HepG2 (cell line): ENCODE measurements around the gene ASIC3. TPM values are rescaled to one million over a fixed set of nuclear protein-coding genes. Genes with fewer than 3 reads are reported as not detected.

ENCODE experiments used
- AHR ChIP-seq: IDR thresholded peaks from 2 replicates; pipeline ENCODE4 v1.6.1; 2018; ENCODE audit warnings: missing genetic modification reagents, missing compliant biosample characterization
- HCFC1 ChIP-seq: fragments of 150-350 bp; IDR thresholded peaks from 2 replicates; pipeline ENCODE4 v1.6.1; 2014; ENCODE audit warnings: low read depth, low read length
- KMT2A ChIP-seq: sonication (generic); formaldehyde crosslinking; IDR thresholded peaks from 2 replicates; pipeline ENCODE4 v1.4.0; 2020; ENCODE audit warnings: missing genetic modification reagents
- NPAS2 ChIP-seq: sonication (generic); formaldehyde crosslinking; IDR thresholded peaks from 2 replicates; pipeline ENCODE4 v1.8.0; 2022; ENCODE audit warnings: mild to moderate bottlenecking, missing genetic modification reagents, borderline replicate concordance
- PITX1 ChIP-seq: sonication (generic); formaldehyde crosslinking; IDR thresholded peaks from 2 replicates; pipeline ENCODE4 v1.5.1; 2020; ENCODE audit warnings: mild to moderate bottlenecking, missing genetic modification reagents
- PPARG ChIP-seq: conservative IDR thresholded peaks from 2 replicates; pipeline ENCODE4 v1.6.1; 2016; ENCODE audit warnings: missing biosample characterization, missing genetic modification reagents
- RXRA ChIP-seq: sonication (generic); formaldehyde crosslinking; IDR thresholded peaks from 2 replicates; pipeline ENCODE4 v1.5.1; 2020; ENCODE audit warnings: missing genetic modification reagents
- TAF15 ChIP-seq: fragments of 200-400 bp; formaldehyde crosslinking; IDR thresholded peaks from one replicate; pipeline ENCODE4 v1.6.1; 2018; ENCODE audit warnings: mild to moderate bottlenecking, low read depth, low read length; ENCODE audit not compliant: poor library complexity, severe bottlenecking
- YEATS4 ChIP-seq: sonication (generic); formaldehyde crosslinking; IDR thresholded peaks from 2 replicates; pipeline ENCODE4 v1.4.0; 2020; ENCODE audit warnings: missing genetic modification reagents, borderline replicate concordance
- ZIK1 ChIP-seq: sonication (generic); formaldehyde crosslinking; IDR thresholded peaks from 2 replicates; pipeline ENCODE4 v1.5.0; 2020; ENCODE audit warnings: mild to moderate bottlenecking, low read depth, missing genetic modification reagents, borderline replicate concordance
- polyA plus RNA-seq, 8 experiments: library from polyadenylated mRNA; depleted of rRNA in 3 of 8; stranded (reverse) in 7 of 8; unstranded in 1 of 8; fragments of >200 nt; fragmentation: Illumina TruSeq in 4 of 8; extraction: Trizol in 4 of 8; gene quantifications; 2 replicates each; pipeline versions ENCODE4 v1.2.1 to v1.2.3, GENCODE V29; 2011 to 2016; ENCODE audit warnings: low read depth in 4 of 8, missing spikeins in 1 of 8, mixed read lengths in 1 of 8; ENCODE audit not compliant: insufficient read depth in 1 of 8
- total RNA-seq, 5 experiments: library from RNA; depleted of rRNA; stranded (reverse); fragments of >200 nt; fragmentation: Illumina TruSeq; extraction: Trizol; gene quantifications; 2 replicates each; pipeline ENCODE4 v1.2.3, GENCODE V29; 2016; ENCODE audit warnings: low read depth in 1 of 5
- TF ChIP-seq, protein P1 (sequence below): sonication (generic); formaldehyde crosslinking; IDR thresholded peaks from 2 replicates; pipeline ENCODE4 v1.5.0; 2020; ENCODE audit warnings: mild to moderate bottlenecking, missing genetic modification reagents
- TF ChIP-seq, protein P2 (sequence below): sonication (generic); formaldehyde crosslinking; IDR thresholded peaks from 2 replicates; pipeline ENCODE4 v1.4.0; 2020; ENCODE audit warnings: mild to moderate bottlenecking, missing genetic modification reagents
- TF ChIP-seq, protein P3 (sequence below): sonication (generic); formaldehyde crosslinking; IDR thresholded peaks from 2 replicates; pipeline ENCODE4 v1.4.0; 2020; ENCODE audit warnings: mild to moderate bottlenecking, low read depth, missing genetic modification reagents
- TF ChIP-seq, protein P4 (sequence below): sonication (generic); formaldehyde crosslinking; IDR thresholded peaks from 2 replicates; pipeline ENCODE4 v1.9.0; 2021; ENCODE audit warnings: missing genetic modification reagents, mild to moderate bottlenecking, borderline replicate concordance
- TF ChIP-seq, protein P5 (sequence below): sonication (generic); formaldehyde crosslinking; IDR thresholded peaks from 2 replicates; pipeline ENCODE4 v1.4.0; 2020; ENCODE audit warnings: missing genetic modification reagents
- TF ChIP-seq, protein P6 (sequence below): sonication (generic); formaldehyde crosslinking; IDR thresholded peaks from 2 replicates; pipeline ENCODE4 v1.4.0; 2020; ENCODE audit warnings: missing genetic modification reagents, borderline replicate concordance
- TF ChIP-seq, protein P7 (sequence below): IDR thresholded peaks from 2 replicates; pipeline ENCODE4 v1.6.1; 2016; ENCODE audit warnings: missing compliant biosample characterization, missing genetic modification reagents, borderline replicate concordance

The ASIC3 gene
- total and polyA plus RNA-seq, 2 of the 13 experiments (the other 11 are each of a cell fraction or from before 2014, with no cell fraction given): 0.51 TPM; not detected in 1

DNA sequence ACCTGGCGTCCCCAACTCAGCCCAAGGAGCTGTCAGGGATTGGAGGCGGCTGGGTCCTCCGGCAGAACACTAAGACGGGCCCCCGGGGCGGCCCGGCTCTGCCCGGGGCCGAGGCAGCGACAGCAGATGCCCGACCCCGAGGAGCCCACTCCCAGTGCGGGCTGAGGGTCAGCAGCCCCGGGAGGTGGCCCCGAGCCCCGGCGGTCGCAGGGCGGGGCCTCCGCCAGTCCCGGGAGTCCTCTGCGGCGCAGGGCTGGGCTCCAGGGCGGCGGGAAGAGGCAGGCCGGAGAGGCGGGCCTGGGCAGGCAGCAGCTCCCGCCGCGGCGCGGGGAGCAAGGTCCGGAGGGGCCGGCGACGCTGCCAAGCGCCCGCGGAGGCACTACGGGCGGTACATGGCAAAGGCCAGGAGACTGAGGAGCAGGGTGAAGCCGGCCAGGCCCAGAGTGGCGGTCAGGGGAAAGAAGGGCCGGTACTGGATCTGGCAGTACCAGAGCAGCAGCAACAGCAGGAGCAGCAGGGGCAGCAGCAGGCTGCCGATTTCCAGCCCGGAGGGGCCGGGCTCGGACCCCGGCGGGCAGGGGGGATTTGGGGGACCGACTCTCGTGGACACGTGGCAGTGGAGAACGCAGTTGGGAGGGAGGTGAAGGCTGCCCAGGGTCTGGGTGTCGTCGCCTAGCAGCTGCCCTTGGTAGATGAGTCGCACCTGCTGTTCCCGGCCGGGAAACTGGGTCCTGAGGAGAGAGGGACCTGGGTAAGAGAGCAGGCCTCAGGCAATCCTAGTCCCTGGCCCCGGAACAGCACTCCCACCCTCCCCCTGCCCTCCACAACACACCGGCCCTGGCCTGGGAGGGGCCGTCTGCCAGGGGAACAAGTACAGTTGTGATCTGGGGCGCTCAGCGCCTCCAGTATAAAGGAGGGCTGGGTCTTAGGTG, 33.1 kb downstream of the ASIC3 start (continued):
- TF ChIP-seq PITX1 (no peak), RXRA (no peak), ZIK1 (CRISPR knock-in tag) (no peak), KMT2A (no peak), HCFC1 (no peak), TAF15 (no peak), YEATS4 (0 out of 2 replicates have a peak, but pooled peaks have one; percentile 19), AHR (CRISPR knock-in tag) (no peak), PPARG (CRISPR knock-in tag) (0 out of 2 replicates have a peak, but pooled peaks have one; percentile 11), NPAS2 (no peak)
- TF ChIP-seq, protein P1, sequence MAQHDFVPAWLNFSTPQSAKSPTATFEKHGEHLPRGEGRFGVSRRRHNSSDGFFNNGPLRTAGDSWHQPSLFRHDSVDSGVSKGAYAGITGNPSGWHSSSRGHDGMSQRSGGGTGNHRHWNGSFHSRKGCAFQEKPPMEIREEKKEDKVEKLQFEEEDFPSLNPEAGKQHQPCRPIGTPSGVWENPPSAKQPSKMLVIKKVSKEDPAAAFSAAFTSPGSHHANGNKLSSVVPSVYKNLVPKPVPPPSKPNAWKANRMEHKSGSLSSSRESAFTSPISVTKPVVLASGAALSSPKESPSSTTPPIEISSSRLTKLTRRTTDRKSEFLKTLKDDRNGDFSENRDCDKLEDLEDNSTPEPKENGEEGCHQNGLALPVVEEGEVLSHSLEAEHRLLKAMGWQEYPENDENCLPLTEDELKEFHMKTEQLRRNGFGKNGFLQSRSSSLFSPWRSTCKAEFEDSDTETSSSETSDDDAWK: no peak
- TF ChIP-seq, protein P2, sequence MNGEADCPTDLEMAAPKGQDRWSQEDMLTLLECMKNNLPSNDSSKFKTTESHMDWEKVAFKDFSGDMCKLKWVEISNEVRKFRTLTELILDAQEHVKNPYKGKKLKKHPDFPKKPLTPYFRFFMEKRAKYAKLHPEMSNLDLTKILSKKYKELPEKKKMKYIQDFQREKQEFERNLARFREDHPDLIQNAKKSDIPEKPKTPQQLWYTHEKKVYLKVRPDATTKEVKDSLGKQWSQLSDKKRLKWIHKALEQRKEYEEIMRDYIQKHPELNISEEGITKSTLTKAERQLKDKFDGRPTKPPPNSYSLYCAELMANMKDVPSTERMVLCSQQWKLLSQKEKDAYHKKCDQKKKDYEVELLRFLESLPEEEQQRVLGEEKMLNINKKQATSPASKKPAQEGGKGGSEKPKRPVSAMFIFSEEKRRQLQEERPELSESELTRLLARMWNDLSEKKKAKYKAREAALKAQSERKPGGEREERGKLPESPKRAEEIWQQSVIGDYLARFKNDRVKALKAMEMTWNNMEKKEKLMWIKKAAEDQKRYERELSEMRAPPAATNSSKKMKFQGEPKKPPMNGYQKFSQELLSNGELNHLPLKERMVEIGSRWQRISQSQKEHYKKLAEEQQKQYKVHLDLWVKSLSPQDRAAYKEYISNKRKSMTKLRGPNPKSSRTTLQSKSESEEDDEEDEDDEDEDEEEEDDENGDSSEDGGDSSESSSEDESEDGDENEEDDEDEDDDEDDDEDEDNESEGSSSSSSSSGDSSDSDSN (CRISPR knock-in tag): peak; percentile 56; the same call in 1 of the 2 replicates
- TF ChIP-seq, protein P3, sequence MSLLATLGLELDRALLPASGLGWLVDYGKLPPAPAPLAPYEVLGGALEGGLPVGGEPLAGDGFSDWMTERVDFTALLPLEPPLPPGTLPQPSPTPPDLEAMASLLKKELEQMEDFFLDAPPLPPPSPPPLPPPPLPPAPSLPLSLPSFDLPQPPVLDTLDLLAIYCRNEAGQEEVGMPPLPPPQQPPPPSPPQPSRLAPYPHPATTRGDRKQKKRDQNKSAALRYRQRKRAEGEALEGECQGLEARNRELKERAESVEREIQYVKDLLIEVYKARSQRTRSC: no peak
- TF ChIP-seq, protein P4, sequence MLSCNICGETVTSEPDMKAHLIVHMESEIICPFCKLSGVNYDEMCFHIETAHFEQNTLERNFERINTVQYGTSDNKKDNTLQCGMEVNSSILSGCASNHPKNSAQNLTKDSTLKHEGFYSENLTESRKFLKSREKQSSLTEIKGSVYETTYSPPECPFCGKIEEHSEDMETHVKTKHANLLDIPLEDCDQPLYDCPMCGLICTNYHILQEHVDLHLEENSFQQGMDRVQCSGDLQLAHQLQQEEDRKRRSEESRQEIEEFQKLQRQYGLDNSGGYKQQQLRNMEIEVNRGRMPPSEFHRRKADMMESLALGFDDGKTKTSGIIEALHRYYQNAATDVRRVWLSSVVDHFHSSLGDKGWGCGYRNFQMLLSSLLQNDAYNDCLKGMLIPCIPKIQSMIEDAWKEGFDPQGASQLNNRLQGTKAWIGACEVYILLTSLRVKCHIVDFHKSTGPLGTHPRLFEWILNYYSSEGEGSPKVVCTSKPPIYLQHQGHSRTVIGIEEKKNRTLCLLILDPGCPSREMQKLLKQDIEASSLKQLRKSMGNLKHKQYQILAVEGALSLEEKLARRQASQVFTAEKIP (CRISPR knock-in tag): no peak
- TF ChIP-seq, protein P5, sequence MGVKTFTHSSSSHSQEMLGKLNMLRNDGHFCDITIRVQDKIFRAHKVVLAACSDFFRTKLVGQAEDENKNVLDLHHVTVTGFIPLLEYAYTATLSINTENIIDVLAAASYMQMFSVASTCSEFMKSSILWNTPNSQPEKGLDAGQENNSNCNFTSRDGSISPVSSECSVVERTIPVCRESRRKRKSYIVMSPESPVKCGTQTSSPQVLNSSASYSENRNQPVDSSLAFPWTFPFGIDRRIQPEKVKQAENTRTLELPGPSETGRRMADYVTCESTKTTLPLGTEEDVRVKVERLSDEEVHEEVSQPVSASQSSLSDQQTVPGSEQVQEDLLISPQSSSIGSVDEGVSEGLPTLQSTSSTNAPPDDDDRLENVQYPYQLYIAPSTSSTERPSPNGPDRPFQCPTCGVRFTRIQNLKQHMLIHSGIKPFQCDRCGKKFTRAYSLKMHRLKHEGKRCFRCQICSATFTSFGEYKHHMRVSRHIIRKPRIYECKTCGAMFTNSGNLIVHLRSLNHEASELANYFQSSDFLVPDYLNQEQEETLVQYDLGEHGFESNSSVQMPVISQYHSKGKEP (CRISPR knock-in tag): 0 out of 2 replicates have a peak, but pooled peaks have one; percentile 12
- TF ChIP-seq, protein P6, sequence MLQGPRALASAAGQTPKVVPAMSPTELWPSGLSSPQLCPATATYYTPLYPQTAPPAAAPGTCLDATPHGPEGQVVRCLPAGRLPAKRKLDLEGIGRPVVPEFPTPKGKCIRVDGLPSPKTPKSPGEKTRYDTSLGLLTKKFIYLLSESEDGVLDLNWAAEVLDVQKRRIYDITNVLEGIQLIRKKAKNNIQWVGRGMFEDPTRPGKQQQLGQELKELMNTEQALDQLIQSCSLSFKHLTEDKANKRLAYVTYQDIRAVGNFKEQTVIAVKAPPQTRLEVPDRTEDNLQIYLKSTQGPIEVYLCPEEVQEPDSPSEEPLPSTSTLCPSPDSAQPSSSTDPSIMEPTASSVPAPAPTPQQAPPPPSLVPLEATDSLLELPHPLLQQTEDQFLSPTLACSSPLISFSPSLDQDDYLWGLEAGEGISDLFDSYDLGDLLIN (CRISPR knock-in tag): no peak
- TF ChIP-seq, protein P7, sequence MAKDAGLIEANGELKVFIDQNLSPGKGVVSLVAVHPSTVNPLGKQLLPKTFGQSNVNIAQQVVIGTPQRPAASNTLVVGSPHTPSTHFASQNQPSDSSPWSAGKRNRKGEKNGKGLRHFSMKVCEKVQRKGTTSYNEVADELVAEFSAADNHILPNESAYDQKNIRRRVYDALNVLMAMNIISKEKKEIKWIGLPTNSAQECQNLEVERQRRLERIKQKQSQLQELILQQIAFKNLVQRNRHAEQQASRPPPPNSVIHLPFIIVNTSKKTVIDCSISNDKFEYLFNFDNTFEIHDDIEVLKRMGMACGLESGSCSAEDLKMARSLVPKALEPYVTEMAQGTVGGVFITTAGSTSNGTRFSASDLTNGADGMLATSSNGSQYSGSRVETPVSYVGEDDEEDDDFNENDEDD (CRISPR knock-in tag): 0 out of 2 replicates have a peak, but pooled peaks have one; percentile 14
